HepG2 (cell line): ENCODE data around the gene TATDN2. TPM values are rescaled to one million over a fixed set of nuclear protein-coding genes. Genes with fewer than 3 reads are reported as not detected.
A peak's percentile ranks its signal among the peaks of the same experiment; 100 is the strongest.

Source experiments
- ATAC-seq: fragments of 200-7000 bp; cut with Tn5 transposase; 3 replicates; pipeline ENCODE4 v1.9.1; 2020; ENCODE audit warnings: mild to moderate bottlenecking, moderate library complexity
- BruUV-seq: library from RNA; stranded (reverse); fragments of 400-500 nt; replicated peaks from 2 replicates; lab custom pipeline; 2021; lab: Mats Ljungman, UMichigan
- CTCF ChIA-PET: fragments of 300-600 bp; formaldehyde crosslinking; extraction: SDS; loops from one replicate; lab custom pipeline; 2021; ENCODE audit warnings: low total read pairs, inconsistent platforms, low intra/inter-chr PET ratio; lab: Yijun Ruan, JAX
- POLR2A ChIA-PET: fragments of 350-600 bp; sonication (Branson Sonifier 250); formaldehyde crosslinking; loops from one replicate; lab custom pipeline; 2020; ENCODE audit warnings: antibody characterized with exemption, inconsistent platforms; lab: Yijun Ruan, JAX
- DNase-seq: peaks from one replicate; pipeline ENCODE4 v3.0.0-alpha.2; 2015; ENCODE audit warnings: low spot score
- FAIRE-seq: peaks from 3 replicates; lab custom pipeline; 2011; peaks lifted over from hg19 to GRCh38; lab: Jason Lieb, UNC
- H2AFZ ChIP-seq: one replicate; pipeline ENCODE4 v1.6.1; 2011; ENCODE audit warnings: low read length, inconsistent platforms
- H3K27ac ChIP-seq: fragments of 300-600 bp; 3 replicates; pipeline ENCODE4 v1.8.0; 2011; ENCODE audit warnings: mixed run types, mild to moderate bottlenecking, mixed read lengths, low read length, inconsistent platforms; ENCODE audit not compliant: insufficient read depth; ENCODE audit errors: extremely low read length
- H3K27me3 ChIP-seq, 2 experiments: fragments of 200-600 bp in 1 of 2; 2 replicates in 1 of 2; 3 replicates in 1 of 2; pipeline versions ENCODE4 v1.6.0 to v1.8.0; 2011; ENCODE audit warnings: low read length in 2 of 2, mild to moderate bottlenecking in 2 of 2, moderate library complexity in 2 of 2, inconsistent platforms in 1 of 2; ENCODE audit not compliant: insufficient read depth in 2 of 2, control insufficient read depth in 1 of 2
- H3K36me3 ChIP-seq, 2 experiments: fragments of 200-600 bp in 1 of 2; replicated peaks in 1 of 2; 2 replicates in 1 of 2; 3 replicates in 1 of 2; pipeline versions ENCODE4 v1.5.1 to v1.8.0; 2011; ENCODE audit warnings: low read length in 2 of 2, inconsistent platforms in 1 of 2; ENCODE audit not compliant: insufficient read depth in 2 of 2, control insufficient read depth in 1 of 2
- H3K4me1 ChIP-seq: 2 replicates; pipeline ENCODE4 v1.5.1; 2012; ENCODE audit warnings: low read length, inconsistent platforms; ENCODE audit not compliant: insufficient read depth
- H3K4me2 ChIP-seq: 2 replicates; pipeline ENCODE4 v1.6.0; 2011; ENCODE audit warnings: low read depth, low read length, inconsistent platforms
- H3K4me3 ChIP-seq, 3 experiments: fragments of 200-600 bp in 1 of 3; sonication (generic), shearing (Covaris generic) in 1 of 3; replicated peaks in 1 of 3; 2 replicates each; pipeline ENCODE4 v1.5.1; 2011 to 2016; ENCODE audit warnings: low read length in 3 of 3, inconsistent platforms in 2 of 3, low read depth in 2 of 3, mild to moderate bottlenecking in 2 of 3, control low read depth in 1 of 3, mixed read lengths in 1 of 3; ENCODE audit not compliant: insufficient read depth in 1 of 3
- H3K79me2 ChIP-seq: one replicate; pipeline ENCODE4 v1.6.1; 2011; ENCODE audit warnings: low read length, inconsistent platforms; ENCODE audit not compliant: insufficient read depth
- H3K9ac ChIP-seq: 2 replicates; pipeline ENCODE4 v1.6.0; 2011; ENCODE audit warnings: mild to moderate bottlenecking, low read depth, low read length, inconsistent platforms; ENCODE audit not compliant: insufficient read depth
- H3K9me3 ChIP-seq: 2 replicates; pipeline ENCODE4 v1.5.1; 2012; ENCODE audit warnings: mild to moderate bottlenecking, low read length
- H4K20me1 ChIP-seq: 2 replicates; pipeline ENCODE4 v1.6.0; 2011; ENCODE audit warnings: inconsistent platforms, mild to moderate bottlenecking, low read length, moderate library complexity; ENCODE audit not compliant: insufficient read depth
- KMT2B ChIP-seq: IDR thresholded peaks from 2 replicates; pipeline ENCODE4 v1.6.1; 2016; ENCODE audit warnings: missing genetic modification reagents, missing compliant biosample characterization
- NCOA2 ChIP-seq: sonication (generic); formaldehyde crosslinking; IDR thresholded peaks from 2 replicates; pipeline ENCODE4 v1.8.0; 2022; ENCODE audit warnings: inconsistent platforms
- PCBP2 ChIP-seq: fragments of 200-400 bp; formaldehyde crosslinking; optimal IDR thresholded peaks from 2 replicates; pipeline ENCODE3; 2018; ENCODE audit warnings: low read length, low read depth; ENCODE audit not compliant: poor library complexity, severe bottlenecking
- PHF5A ChIP-seq: IDR thresholded peaks from one replicate; pipeline ENCODE4 v1.6.1; 2018; ENCODE audit warnings: low read depth, missing genetic modification reagents; ENCODE audit not compliant: unreplicated experiment
- ZFX ChIP-seq: sonication (generic); formaldehyde crosslinking; IDR thresholded peaks from 2 replicates; pipeline ENCODE4 v1.4.0; 2020; ENCODE audit warnings: mild to moderate bottlenecking, low read depth, missing genetic modification reagents, moderate library complexity
- WGBS: methylation state at CpG from one replicate; pipeline ENCODE4 v1.1.6; 2017; ENCODE audit warnings: low lambda C conversion rate; 5-methylcytosine and 5-hydroxymethylcytosine counted together
- in situ Hi-C: cut with HindIII; loops from 2 replicates; pipeline ENCODE4 v1.10.0; 2017; ENCODE audit warnings: low pct_unique_long_range_greater_than_20kb; ENCODE audit not compliant: extremely low pct_ligation_motif_present
- intact Hi-C: fragments of 100-400 bp; cut with micrococcal nuclease; formaldehyde crosslinking; loops from one replicate; pipeline ENCODE4 v1.10.0; 2022; ENCODE audit not compliant: unreplicated experiment
- polyA plus RNA-seq, 8 experiments: library from polyadenylated mRNA; depleted of rRNA in 3 of 8; stranded (reverse) in 7 of 8; unstranded in 1 of 8; fragments of >200 nt; fragmentation: Illumina TruSeq in 4 of 8; extraction: Trizol in 4 of 8; gene quantifications; 2 replicates each; pipeline versions ENCODE4 v1.2.1 to v1.2.3, GENCODE V29; 2011 to 2016; ENCODE audit warnings: low read depth in 4 of 8, missing spikeins in 1 of 8, mixed read lengths in 1 of 8; ENCODE audit not compliant: insufficient read depth in 1 of 8
- total RNA-seq, 5 experiments: library from RNA; depleted of rRNA; stranded (reverse); fragments of >200 nt; fragmentation: Illumina TruSeq; extraction: Trizol; gene quantifications; 2 replicates each; pipeline ENCODE4 v1.2.3, GENCODE V29; 2016; ENCODE audit warnings: low read depth in 1 of 5
- TF ChIP-seq, protein P1 (sequence below): sonication (generic); formaldehyde crosslinking; IDR thresholded peaks from 2 replicates; pipeline ENCODE4 v1.5.1; 2020; ENCODE audit warnings: mild to moderate bottlenecking, moderate library complexity, missing genetic modification reagents
- TF ChIP-seq, protein P2 (sequence below): IDR thresholded peaks from 2 replicates; pipeline ENCODE4 v1.6.1; 2018; ENCODE audit warnings: missing genetic modification reagents, mild to moderate bottlenecking, missing compliant biosample characterization
- TF ChIP-seq, protein P3 (sequence below): fragments of 450-650 bp; IDR thresholded peaks from 2 replicates; pipeline ENCODE4 v1.6.1; 2017; ENCODE audit warnings: mild to moderate bottlenecking

TATDN2 gene
- total and polyA plus RNA-seq, 2 of the 13 experiments (the other 11 are each of a cell fraction or from before 2014, with no cell fraction given), result 12.1 to 21.9 TPM

DNA sequence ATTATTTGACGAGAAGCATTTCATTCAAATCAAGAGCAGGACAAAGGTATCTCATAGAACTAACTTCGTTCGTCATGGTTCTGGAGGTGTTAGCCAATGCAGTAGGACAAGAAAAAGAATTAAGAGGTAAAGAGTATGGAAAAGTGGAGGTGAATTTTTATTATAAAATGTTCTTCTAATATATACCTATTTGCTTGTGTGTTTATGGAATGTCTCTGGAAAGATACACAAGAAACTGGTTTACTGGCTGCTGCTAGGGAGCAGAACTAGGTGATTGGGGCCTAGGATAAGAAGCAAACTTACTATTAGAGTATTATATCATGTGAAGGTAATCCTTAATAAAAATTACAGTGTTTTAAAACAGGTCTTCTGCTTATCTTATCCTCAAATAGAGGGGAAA, 30.9 kb upstream of the TATDN2 start:
- ChIA-PET POLR2A (no interaction called here), CTCF (no interaction called here)
- no peak overlapping the region for H3K27ac ChIP-seq
- no peak for FAIRE-seq
- no peaks in the 10 kb centered on the region for H3K27me3 ChIP-seq
- no peak overlapping the region for H3K9ac ChIP-seq
- no peaks in the 10 kb centered on the region for H4K20me1 ChIP-seq
- 94% methylated on average over 3 of the region's 3 CpGs for WGBS
- no peaks in the 10 kb centered on the region for H3K79me2 ChIP-seq
- peaks cover 8% of the 10 kb centered on the region; the same call in 1 of the 2 replicates for H3K9me3 ChIP-seq
- DNase-seq, result no peak
- peaks cover 26 to 62% of the 10 kb centered on the region in 2 experiments; a peak in 4 of 5 replicates for H3K36me3 ChIP-seq
- intact Hi-C loops (no loop called here), in situ Hi-C loops (no loop called here)
- no peak overlapping the region for H3K4me3 ChIP-seq
- no peak for TF ChIP-seq KMT2B (CRISPR knock-in tag)
- TF ChIP-seq, protein P1, sequence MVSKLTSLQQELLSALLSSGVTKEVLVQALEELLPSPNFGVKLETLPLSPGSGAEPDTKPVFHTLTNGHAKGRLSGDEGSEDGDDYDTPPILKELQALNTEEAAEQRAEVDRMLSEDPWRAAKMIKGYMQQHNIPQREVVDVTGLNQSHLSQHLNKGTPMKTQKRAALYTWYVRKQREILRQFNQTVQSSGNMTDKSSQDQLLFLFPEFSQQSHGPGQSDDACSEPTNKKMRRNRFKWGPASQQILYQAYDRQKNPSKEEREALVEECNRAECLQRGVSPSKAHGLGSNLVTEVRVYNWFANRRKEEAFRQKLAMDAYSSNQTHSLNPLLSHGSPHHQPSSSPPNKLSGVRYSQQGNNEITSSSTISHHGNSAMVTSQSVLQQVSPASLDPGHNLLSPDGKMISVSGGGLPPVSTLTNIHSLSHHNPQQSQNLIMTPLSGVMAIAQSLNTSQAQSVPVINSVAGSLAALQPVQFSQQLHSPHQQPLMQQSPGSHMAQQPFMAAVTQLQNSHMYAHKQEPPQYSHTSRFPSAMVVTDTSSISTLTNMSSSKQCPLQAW (CRISPR knock-in tag), result no peak
- no peak for TF ChIP-seq PCBP2
- TF ChIP-seq NCOA2 (CRISPR knock-in tag), result no peak
- TF ChIP-seq PHF5A, result no peak
- TF ChIP-seq, protein P2, sequence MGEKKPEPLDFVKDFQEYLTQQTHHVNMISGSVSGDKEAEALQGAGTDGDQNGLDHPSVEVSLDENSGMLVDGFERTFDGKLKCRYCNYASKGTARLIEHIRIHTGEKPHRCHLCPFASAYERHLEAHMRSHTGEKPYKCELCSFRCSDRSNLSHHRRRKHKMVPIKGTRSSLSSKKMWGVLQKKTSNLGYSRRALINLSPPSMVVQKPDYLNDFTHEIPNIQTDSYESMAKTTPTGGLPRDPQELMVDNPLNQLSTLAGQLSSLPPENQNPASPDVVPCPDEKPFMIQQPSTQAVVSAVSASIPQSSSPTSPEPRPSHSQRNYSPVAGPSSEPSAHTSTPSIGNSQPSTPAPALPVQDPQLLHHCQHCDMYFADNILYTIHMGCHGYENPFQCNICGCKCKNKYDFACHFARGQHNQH (CRISPR knock-in tag), result no peak
- no peak for TF ChIP-seq ZFX (CRISPR knock-in tag)
- TF ChIP-seq, protein P3, sequence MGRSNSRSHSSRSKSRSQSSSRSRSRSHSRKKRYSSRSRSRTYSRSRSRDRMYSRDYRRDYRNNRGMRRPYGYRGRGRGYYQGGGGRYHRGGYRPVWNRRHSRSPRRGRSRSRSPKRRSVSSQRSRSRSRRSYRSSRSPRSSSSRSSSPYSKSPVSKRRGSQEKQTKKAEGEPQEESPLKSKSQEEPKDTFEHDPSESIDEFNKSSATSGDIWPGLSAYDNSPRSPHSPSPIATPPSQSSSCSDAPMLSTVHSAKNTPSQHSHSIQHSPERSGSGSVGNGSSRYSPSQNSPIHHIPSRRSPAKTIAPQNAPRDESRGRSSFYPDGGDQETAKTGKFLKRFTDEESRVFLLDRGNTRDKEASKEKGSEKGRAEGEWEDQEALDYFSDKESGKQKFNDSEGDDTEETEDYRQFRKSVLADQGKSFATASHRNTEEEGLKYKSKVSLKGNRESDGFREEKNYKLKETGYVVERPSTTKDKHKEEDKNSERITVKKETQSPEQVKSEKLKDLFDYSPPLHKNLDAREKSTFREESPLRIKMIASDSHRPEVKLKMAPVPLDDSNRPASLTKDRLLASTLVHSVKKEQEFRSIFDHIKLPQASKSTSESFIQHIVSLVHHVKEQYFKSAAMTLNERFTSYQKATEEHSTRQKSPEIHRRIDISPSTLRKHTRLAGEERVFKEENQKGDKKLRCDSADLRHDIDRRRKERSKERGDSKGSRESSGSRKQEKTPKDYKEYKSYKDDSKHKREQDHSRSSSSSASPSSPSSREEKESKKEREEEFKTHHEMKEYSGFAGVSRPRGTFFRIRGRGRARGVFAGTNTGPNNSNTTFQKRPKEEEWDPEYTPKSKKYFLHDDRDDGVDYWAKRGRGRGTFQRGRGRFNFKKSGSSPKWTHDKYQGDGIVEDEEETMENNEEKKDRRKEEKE, result no peak
- ATAC-seq, result no peak
- BruUV-seq, result TSS peak; percentile 49
- peaks cover 19% of the 10 kb centered on the region for H3K4me1 ChIP-seq
- H2AFZ ChIP-seq, result no peak overlapping the region
- H3K4me2 ChIP-seq, result no peak overlapping the region
